Large intestine (tissue), 3 donors: ENCODE data around the gene PHLDA3. TPM values are rescaled to one million over a fixed set of nuclear protein-coding genes. Genes with fewer than 3 reads are reported as not detected.
A peak's percentile ranks its signal among the peaks of the same experiment; 100 is the strongest.
"Not testable (repeated sequence)": the region's sequence is repeated elsewhere in the genome, so short reads cannot be mapped to it uniquely, and the experiment has no call there.

Experiments used
- DNase-seq, 2 donors: peaks; one replicate each; pipeline versions ENCODE4 v3.0.0 to v3.0.0-alpha.2; 2013
- H3K27ac ChIP-seq: one replicate; pipeline ENCODE4 v1.5.1; 2013; ENCODE audit warnings: low read length
- H3K27me3 ChIP-seq: 2 replicates; pipeline ENCODE4 v1.6.1; 2013; ENCODE audit warnings: low read length; ENCODE audit not compliant: control insufficient read depth, insufficient read depth
- H3K36me3 ChIP-seq: 2 replicates; pipeline ENCODE4 v1.6.1; 2013; ENCODE audit warnings: low read length; ENCODE audit not compliant: control insufficient read depth, insufficient read depth
- H3K4me1 ChIP-seq: one replicate; pipeline ENCODE4 v1.6.1; 2013; ENCODE audit warnings: low read length; ENCODE audit not compliant: control insufficient read depth, insufficient read depth
- H3K4me3 ChIP-seq: one replicate; pipeline ENCODE4 v1.5.1; 2013; ENCODE audit warnings: low read length
- H3K9me3 ChIP-seq: one replicate; pipeline ENCODE4 v1.6.1; 2013; ENCODE audit warnings: mild to moderate bottlenecking, low read depth, low read length, moderate library complexity; ENCODE audit not compliant: control insufficient read depth
- WGBS: methylation state at CpG from one replicate; pipeline ENCODE4 v1.1.5; 2013; ENCODE audit warnings: low lambda C conversion rate; ENCODE audit not compliant: insufficient coverage; 5-methylcytosine and 5-hydroxymethylcytosine counted together
- polyA plus RNA-seq: library from polyadenylated mRNA; unstranded; fragments of 120-200 nt; gene quantifications from one replicate; pipeline ENCODE4 v1.2.1, GENCODE V29; 2013

The PHLDA3 gene
- polyA plus RNA-seq, 1 donor = 9.0 TPM

GRCh38 chr1:201486187-201486586 lies 17.2 kb upstream of the PHLDA3 start:
- peaks cover 8% of the 10 kb centered on the region for H3K27me3 ChIP-seq
- H3K9me3 ChIP-seq = no peaks in the 10 kb centered on the region
- WGBS = 90% methylated on average over 2 of the region's 3 CpGs
- peaks cover 12% of the 10 kb centered on the region for H3K4me1 ChIP-seq
- H3K27ac ChIP-seq = no peak overlapping the region
- H3K36me3 ChIP-seq = peaks cover 72% of the 10 kb centered on the region
- DNase-seq = no peak
- H3K4me3 ChIP-seq = no peak overlapping the region

GRCh38 chr1:201485184-201485774 lies 16.3 kb upstream of the PHLDA3 start:
- no peak overlapping the region for H3K4me3 ChIP-seq
- no peaks in the 10 kb centered on the region for H3K9me3 ChIP-seq
- peaks cover 13% of the 10 kb centered on the region for H3K27me3 ChIP-seq
- H3K4me1 ChIP-seq = peaks cover 19% of the 10 kb centered on the region
- no peak for DNase-seq
- no CpG with 5 or more reads among the region's 4 CpGs for WGBS
- peaks cover 65% of the 10 kb centered on the region for H3K36me3 ChIP-seq
- H3K27ac ChIP-seq = no peak overlapping the region

- WGBS = no CpG with 5 or more reads among the region's 4 CpGs
- peaks cover 13% of the 10 kb centered on the region for H3K27me3 ChIP-seq
- no peaks in the 10 kb centered on the region for H3K9me3 ChIP-seq
- H3K36me3 ChIP-seq = peaks cover 48% of the 10 kb centered on the region
- no peak overlapping the region for H3K4me3 ChIP-seq
- DNase-seq = no peak
- H3K27ac ChIP-seq = no peak overlapping the region
- peaks cover 22% of the 10 kb centered on the region for H3K4me1 ChIP-seq
Measured at GRCh38 chr1:201483373-201483949, 14.5 kb upstream of the PHLDA3 start.

- Histone ChIP-seq H3K4me1 (peaks cover 22% of the 10 kb centered on the region), H3K27me3 (peaks cover 13% of the 10 kb centered on the region), H3K9me3 (no peaks in the 10 kb centered on the region), H3K4me3 (no peak overlapping the region), H3K27ac (no peak overlapping the region), H3K36me3 (peaks cover 42% of the 10 kb centered on the region)
- no peak for DNase-seq
- WGBS = no CpG with 5 or more reads among the region's 5 CpGs
Measured at GRCh38 chr1:201482755-201483154, 13.8 kb upstream of the PHLDA3 start.

- Histone ChIP-seq H3K36me3 (peaks cover 34% of the 10 kb centered on the region), H3K4me3 (peak overlapping the region; percentile 28), H3K4me1 (peaks cover 22% of the 10 kb centered on the region), H3K9me3 (no peaks in the 10 kb centered on the region), H3K27me3 (peaks cover 13% of the 10 kb centered on the region), H3K27ac (no peak overlapping the region)
- WGBS = no CpG with 5 or more reads among the region's 35 CpGs
- peak in 1 of 2 donors; percentile 84 for DNase-seq
Measured at GRCh38 chr1:201481761-201482493, 12.9 kb upstream of the PHLDA3 start.

GRCh38 chr1:201481004-201481380 lies 12.0 kb upstream of the PHLDA3 start:
- Histone ChIP-seq H3K27ac (no peak overlapping the region), H3K36me3 (peaks cover 27% of the 10 kb centered on the region), H3K9me3 (no peaks in the 10 kb centered on the region), H3K4me3 (peak overlapping the region; percentile 28), H3K27me3 (peaks cover 13% of the 10 kb centered on the region), H3K4me1 (peaks cover 25% of the 10 kb centered on the region)
- no CpG with 5 or more reads among the region's 17 CpGs for WGBS
- no peak for DNase-seq

- Histone ChIP-seq H3K9me3 (no peaks in the 10 kb centered on the region), H3K27ac (peak overlapping the region; percentile 7), H3K4me1 (peaks cover 31% of the 10 kb centered on the region), H3K36me3 (peaks cover 21% of the 10 kb centered on the region), H3K27me3 (peaks cover 13% of the 10 kb centered on the region), H3K4me3 (peak overlapping the region; percentile 28)
- WGBS = 0% methylated on average over 1 of the region's 37 CpGs
- DNase-seq = peak; percentile 81 to 90
Measured at GRCh38 chr1:201480231-201481003, 11.4 kb upstream of the PHLDA3 start.

- Histone ChIP-seq H3K4me3 (no peak overlapping the region), H3K4me1 (peaks cover 34% of the 10 kb centered on the region), H3K27ac (no peak overlapping the region), H3K27me3 (peaks cover 13% of the 10 kb centered on the region), H3K9me3 (no peaks in the 10 kb centered on the region), H3K36me3 (peaks cover 10% of the 10 kb centered on the region)
- WGBS = no CpG with 5 or more reads among the region's 4 CpGs
- no peak for DNase-seq
Measured at GRCh38 chr1:201479201-201479730, 10.3 kb upstream of the PHLDA3 start.

GRCh38 chr1:201478666-201479065 lies 9.7 kb upstream of the PHLDA3 start:
- no CpG with 5 or more reads among the region's 3 CpGs for WGBS
- peaks cover 34% of the 10 kb centered on the region for H3K4me1 ChIP-seq

More at GRCh38 chr1:201478666-201479065, 9.7 kb upstream of the PHLDA3 start:
- not testable (repeated sequence) for H3K9me3 ChIP-seq, H3K4me3 ChIP-seq, H3K27ac ChIP-seq, DNase-seq, H3K36me3 ChIP-seq
- peaks cover 13% of the 10 kb centered on the region for H3K27me3 ChIP-seq
